ENCODE measurements around the gene MYADML2.

MYADML2 gene

DNA sequence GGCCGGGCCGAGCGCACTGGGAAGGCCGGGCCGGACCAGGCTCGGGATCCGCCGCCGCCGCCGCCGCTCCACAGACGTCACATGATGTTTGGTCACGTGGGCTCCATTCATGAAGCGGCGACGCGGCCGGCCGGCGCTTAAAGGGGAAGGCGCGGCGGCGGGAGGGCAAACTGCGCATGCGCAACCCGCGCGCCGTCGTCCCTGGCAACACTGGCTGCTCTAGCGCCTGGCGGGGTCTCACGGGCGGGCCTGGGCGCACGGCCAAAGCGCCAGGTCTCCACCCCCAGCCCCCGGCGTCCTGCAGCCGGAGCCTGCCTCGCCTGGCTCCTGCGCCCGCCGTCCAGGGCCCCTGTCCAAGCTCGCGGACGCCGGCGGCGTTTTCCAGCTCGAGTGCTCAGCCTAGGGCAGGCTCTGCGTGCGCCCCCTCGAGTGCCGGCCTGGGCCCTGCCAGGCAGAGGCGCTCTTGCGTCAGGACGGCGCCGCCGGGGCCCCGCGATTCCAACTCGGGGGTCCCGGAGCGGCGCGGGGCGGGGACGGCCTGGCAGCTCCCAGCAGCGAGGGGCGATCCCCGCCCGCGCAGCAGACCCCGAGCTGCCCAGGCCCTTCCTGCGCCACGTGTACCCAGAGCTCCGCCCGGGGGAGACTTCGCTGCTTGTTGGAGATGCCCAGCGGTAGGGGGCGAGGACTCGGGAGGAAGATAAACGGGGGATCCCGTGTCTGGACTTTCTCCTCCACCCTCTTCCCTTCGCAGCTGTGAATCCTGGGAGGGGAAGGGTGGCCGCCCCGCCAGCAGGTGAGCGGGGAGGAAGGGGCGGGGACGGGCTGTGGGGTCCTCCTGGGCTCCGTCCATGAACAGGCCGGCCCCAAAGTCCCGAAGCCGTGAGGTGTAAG is 19.1 kb downstream of the MYADML2 start, which contains the start of gene MAFG:
TSS of gene MAFG (minus strand) at position 83 of the 891 bp plus-strand sequence. CDS start 4,550 bp downstream, outside the sequence.
- TF ChIP-seq, protein P1, sequence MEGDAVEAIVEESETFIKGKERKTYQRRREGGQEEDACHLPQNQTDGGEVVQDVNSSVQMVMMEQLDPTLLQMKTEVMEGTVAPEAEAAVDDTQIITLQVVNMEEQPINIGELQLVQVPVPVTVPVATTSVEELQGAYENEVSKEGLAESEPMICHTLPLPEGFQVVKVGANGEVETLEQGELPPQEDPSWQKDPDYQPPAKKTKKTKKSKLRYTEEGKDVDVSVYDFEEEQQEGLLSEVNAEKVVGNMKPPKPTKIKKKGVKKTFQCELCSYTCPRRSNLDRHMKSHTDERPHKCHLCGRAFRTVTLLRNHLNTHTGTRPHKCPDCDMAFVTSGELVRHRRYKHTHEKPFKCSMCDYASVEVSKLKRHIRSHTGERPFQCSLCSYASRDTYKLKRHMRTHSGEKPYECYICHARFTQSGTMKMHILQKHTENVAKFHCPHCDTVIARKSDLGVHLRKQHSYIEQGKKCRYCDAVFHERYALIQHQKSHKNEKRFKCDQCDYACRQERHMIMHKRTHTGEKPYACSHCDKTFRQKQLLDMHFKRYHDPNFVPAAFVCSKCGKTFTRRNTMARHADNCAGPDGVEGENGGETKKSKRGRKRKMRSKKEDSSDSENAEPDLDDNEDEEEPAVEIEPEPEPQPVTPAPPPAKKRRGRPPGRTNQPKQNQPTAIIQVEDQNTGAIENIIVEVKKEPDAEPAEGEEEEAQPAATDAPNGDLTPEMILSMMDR (IDR thresholded peaks at IDR 0.05; ENCODE audit: control extremely low read depth, extremely low read depth, low read depth, missing control alignments) = peak; percentile 63
- peak; percentile 99 for DNase-seq (ENCODE audit: extremely low spot score)
- ChIA-PET CTCF (interaction anchor here (0.9 to 2.7 kb wide), 6 partner anchors 11 to 59 kb away, joined by 3 to 9 read pairs (median 4); no protein-coding TSS in a partner anchor), POLR2A (interaction anchor here (1.0 to 1.2 kb wide), 2 partner anchors 12 to 170 kb away, joined by 3 read pairs; partner anchors contain the start of gene FASN)

DNA sequence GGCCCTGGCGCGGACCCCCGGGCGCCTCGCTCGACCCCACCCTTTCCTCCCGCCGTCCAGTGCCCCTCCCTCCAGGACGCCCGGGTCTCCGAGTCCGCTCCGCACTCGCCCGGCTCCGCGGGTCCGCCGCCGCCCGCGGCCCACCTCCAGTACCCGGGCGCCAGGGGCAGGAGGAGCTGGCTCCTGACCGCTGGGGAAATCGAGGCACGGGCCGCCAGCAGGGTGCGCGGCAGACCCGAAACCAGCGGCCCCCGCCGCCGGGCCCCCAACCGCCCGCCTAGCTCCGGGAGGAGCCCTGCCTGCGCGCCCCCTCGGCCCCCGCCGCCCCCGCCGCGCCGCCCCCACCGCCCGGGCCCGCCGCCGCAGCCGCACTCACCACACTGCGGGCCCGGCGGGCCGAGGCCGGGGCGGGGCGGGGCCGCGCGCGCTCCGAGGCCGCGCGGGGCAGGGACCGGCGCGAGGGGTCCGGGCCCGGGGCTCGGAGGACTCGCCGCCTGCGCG is 19.8 kb downstream of the MYADML2 start:
- ChIA-PET POLR2A (interaction anchor here (1.2 to 1.5 kb wide), 2 partner anchors 10 to 171 kb away, joined by 3 to 8 read pairs; partner anchors contain the start of gene FASN), CTCF (interaction anchor here (0.9 to 2.7 kb wide), 6 partner anchors 10 to 93 kb away, joined by 3 to 9 read pairs (median 4); no protein-coding TSS in a partner anchor)
- DNase-seq (ENCODE audit: extremely low spot score) = no peak
- TF ChIP-seq, protein P1 (IDR thresholded peaks at IDR 0.05; ENCODE audit: control extremely low read depth, extremely low read depth, low read depth, missing control alignments) = no peak

DNA sequence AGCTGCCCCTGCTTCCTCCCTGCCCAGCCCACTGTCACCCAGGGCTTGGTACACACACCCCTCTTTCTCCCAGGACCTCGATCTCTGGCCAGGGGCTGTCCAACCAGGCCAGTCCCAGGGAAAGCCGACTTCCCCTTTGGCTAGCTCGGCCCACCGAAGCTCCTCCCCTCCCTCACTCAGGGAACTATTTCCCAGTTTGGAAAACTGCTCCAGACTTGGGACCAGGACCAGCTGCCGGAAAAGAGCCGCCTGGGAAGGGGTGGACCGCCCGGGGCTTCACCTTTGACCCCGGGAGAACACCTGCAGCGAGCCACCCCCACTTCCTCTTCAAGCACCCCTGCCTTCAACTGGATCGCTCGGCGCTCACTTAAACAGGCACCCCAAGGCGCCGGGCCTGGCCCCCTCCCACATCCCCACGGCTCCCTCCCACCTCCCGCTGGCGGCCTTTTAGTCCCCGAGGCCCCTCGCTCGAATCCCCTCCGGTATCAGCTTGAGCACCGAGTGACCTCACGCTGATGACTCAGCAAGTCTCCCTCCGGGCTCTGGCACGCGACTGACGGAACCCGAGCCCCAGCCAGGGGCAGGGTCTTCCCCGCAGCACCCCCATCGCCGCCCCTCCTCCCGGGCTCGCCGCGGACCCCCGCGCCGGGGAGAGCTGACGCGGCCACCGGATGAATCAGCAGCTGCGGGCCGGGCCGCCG is 20.4 kb downstream of the MYADML2 start:
- CTCF ChIA-PET = interaction anchor here (1.1 to 2.7 kb wide), 5 partner anchors 9 to 104 kb away, joined by 4 to 9 read pairs (median 7); no protein-coding TSS in a partner anchor

DNA sequence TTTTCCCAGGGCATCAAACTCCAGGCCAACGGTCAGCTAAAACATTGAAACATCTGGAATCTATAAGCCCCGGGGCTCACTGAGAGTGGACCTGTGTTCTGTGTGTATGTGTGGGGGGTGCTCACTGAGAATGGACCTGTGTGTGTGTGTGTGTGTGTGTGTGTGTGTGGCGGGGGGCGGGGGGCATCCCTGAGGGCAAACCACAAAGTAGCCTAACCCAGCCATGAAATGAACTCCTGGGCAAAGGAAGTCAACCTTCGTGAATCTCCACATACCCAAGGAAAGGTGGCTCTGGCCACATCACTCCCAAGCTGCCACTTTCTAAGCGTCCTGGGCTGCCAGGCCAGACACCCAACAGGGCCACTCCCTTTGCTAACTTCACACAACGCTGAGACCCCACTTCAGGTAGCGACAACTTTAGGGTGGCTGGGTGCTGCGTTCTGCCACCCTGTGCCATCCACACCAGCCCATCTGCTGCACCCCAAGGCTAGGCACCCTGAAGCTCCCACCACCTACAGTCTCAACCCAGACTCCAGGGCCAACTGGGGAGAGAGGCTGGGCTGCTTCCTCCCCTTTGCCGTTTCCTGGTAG is 21.1 kb downstream of the MYADML2 start:
- CTCF ChIA-PET = interaction anchor here (1.1 to 2.7 kb wide), 6 partner anchors 9 to 104 kb away, joined by 4 to 9 read pairs (median 6); no protein-coding TSS in a partner anchor
- DNase-seq (ENCODE audit: extremely low spot score) = no peak
- POLR2A ChIA-PET = interaction anchor here (0.5 to 1.5 kb wide), 4 partner anchors 9 to 374 kb away, joined by 3 to 8 read pairs (median 6); partner anchors contain the start of gene FAAP100
- TF ChIP-seq, protein P1 (IDR thresholded peaks at IDR 0.05; ENCODE audit: control extremely low read depth, extremely low read depth, low read depth, missing control alignments) = no peak

More for the DNA sequence above, 20.4 kb downstream of the MYADML2 start:
- POLR2A ChIA-PET = interaction anchor here (0.5 to 1.5 kb wide), 2 partner anchors 9 to 213 kb away, joined by 3 to 8 read pairs; no protein-coding TSS in a partner anchor
- DNase-seq (ENCODE audit: extremely low spot score) = peak; percentile 73
- TF ChIP-seq, protein P1 (IDR thresholded peaks at IDR 0.05; ENCODE audit: control extremely low read depth, extremely low read depth, low read depth, missing control alignments) = no peak

DNA sequence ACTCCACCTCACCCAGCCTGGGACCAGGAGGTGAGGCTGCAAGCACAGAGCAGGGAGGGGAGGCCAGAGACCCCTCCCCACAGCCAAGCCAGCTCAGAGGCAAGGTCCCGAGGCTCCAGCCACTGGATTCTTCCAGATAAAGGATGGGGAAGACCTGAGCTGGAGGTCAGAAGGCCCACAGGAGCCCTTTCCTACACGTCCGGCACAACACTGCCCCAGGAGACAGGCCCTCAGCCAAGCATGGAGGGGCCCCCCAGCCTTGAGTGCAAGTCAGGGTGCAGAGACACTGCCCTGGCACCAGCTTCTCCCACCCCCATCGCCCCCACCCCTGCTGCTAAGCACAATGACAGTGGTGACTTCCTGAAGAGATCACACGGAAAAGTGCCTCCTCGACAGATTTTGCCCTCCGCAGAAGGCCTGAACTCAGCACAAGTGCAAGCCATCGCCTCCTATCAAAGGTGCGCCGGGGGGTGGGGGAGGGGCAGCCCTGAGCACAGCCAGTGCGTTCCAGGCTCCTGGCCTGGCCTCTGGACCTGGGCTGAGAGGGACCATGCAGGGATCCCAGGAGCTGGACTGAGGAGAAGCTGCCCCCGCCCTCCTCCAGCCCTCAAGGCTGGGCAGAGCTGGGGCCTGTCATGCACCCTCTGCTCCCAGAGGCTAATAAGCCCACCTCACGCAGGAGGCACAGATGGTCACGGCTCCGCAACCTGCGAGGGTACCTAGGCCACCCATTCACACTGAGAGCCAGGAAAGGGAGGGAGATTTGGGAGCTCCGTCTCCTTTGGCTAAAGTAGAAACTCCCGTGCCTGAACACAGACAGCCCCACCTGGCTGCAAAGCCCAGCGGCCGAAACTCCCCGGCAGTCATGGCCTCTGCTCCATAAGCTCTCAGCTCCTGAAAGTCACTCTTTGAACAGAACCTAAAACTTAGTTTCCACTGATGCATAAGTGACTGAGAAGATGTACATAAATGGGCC is 22.2 kb downstream of the MYADML2 start:
- DNase-seq (ENCODE audit: extremely low spot score) = no peak
- TF ChIP-seq, protein P1 (IDR thresholded peaks at IDR 0.05; ENCODE audit: control extremely low read depth, extremely low read depth, low read depth, missing control alignments) = no peak
- ChIA-PET CTCF (interaction anchor here (0.7 to 2.6 kb wide), 5 partner anchors 8 to 105 kb away, joined by 3 to 8 read pairs (median 4); no protein-coding TSS in a partner anchor), POLR2A (interaction anchor here (0.5 to 1.1 kb wide), 5 partner anchors 12 to 373 kb away, joined by 3 to 7 read pairs (median 4); partner anchors contain the start of gene FAAP100)

Data from GM10248 (cell line).